MM.1S (cell line): Measurements from ENCODE around the gene TBC1D5.

Source experiments
- DNase-seq: peaks from one replicate; pipeline ENCODE4 v3.0.0-alpha.2; 2015
- H2AFZ ChIP-seq: fragments of 300-600 bp; sonication (generic); 2 replicates; pipeline ENCODE4 v1.6.0; 2016; ENCODE audit warnings: antibody characterized with exemption, low read length
- H3F3A ChIP-seq: fragments of 300-600 bp; sonication (generic); 2 replicates; pipeline ENCODE4 v1.6.1; 2016; ENCODE audit warnings: mild to moderate bottlenecking, antibody characterized with exemption, low read length, moderate library complexity, mixed read lengths; ENCODE audit not compliant: insufficient read depth
- H3K27ac ChIP-seq: fragments of 300-600 bp; sonication (generic); 2 replicates; pipeline ENCODE4 v1.5.1; 2016; ENCODE audit warnings: mild to moderate bottlenecking, low read length
- H3K27me3 ChIP-seq: fragments of 300-600 bp; sonication (generic); replicated peaks from 2 replicates; pipeline ENCODE4 v1.6.0; 2016; ENCODE audit warnings: low read length; ENCODE audit not compliant: insufficient read depth
- H3K36me3 ChIP-seq: fragments of 300-600 bp; sonication (generic); replicated peaks from 2 replicates; pipeline ENCODE4 v1.6.1; 2016; ENCODE audit warnings: mild to moderate bottlenecking, low read length, mixed read lengths; ENCODE audit not compliant: insufficient read depth
- H3K4me1 ChIP-seq: fragments of 300-600 bp; sonication (generic); 2 replicates; pipeline ENCODE4 v1.6.1; 2016; ENCODE audit warnings: low read length, mixed read lengths
- H3K4me2 ChIP-seq: fragments of 300-600 bp; sonication (generic); 2 replicates; pipeline ENCODE4 v1.6.0; 2016; ENCODE audit warnings: low read depth, low read length
- H3K4me3 ChIP-seq: fragments of 300-600 bp; sonication (generic); 2 replicates; pipeline ENCODE4 v1.5.1; 2016; ENCODE audit warnings: low read length, mixed read lengths
- H3K79me2 ChIP-seq: fragments of 300-600 bp; sonication (generic); 2 replicates; pipeline ENCODE4 v1.6.1; 2016; ENCODE audit warnings: mixed run types, low read length, mixed read lengths
- H3K9ac ChIP-seq: fragments of 300-600 bp; sonication (generic); 2 replicates; pipeline ENCODE4 v1.6.1; 2016; ENCODE audit warnings: low read length, mixed read lengths
- H3K9me2 ChIP-seq: fragments of 300-600 bp; sonication (generic); replicated peaks from 2 replicates; pipeline ENCODE4 v1.6.1; 2016; ENCODE audit warnings: mild to moderate bottlenecking, low read length, mixed read lengths; ENCODE audit not compliant: insufficient read depth
- H3K9me3 ChIP-seq: fragments of 300-600 bp; sonication (generic); replicated peaks from 2 replicates; pipeline ENCODE4 v1.6.1; 2016; ENCODE audit warnings: mild to moderate bottlenecking, low read length, mixed read lengths; ENCODE audit not compliant: insufficient read depth
- H4K20me1 ChIP-seq: fragments of 300-600 bp; sonication (generic); 2 replicates; pipeline ENCODE4 v1.6.1; 2016; ENCODE audit warnings: mild to moderate bottlenecking, low read length, moderate library complexity, mixed read lengths; ENCODE audit not compliant: insufficient read depth
- CTCF ChIP-seq: fragments of 300-600 bp; sonication (generic); IDR thresholded peaks from 2 replicates; pipeline ENCODE4 v1.5.1; 2016; ENCODE audit warnings: antibody characterized with exemption, low read length, mixed read lengths
- EZH2 ChIP-seq: fragments of 300-600 bp; sonication (generic); optimal IDR thresholded peaks from 2 replicates; pipeline ENCODE3; 2017; ENCODE audit warnings: low read depth, mild to moderate bottlenecking, antibody characterized with exemption, low read length, mixed read lengths
- EZH2phosphoT487 ChIP-seq: fragments of 300-600 bp; sonication (generic); IDR thresholded peaks from 2 replicates; pipeline ENCODE4 v1.6.1; 2018; ENCODE audit warnings: antibody characterized with exemption, low read length

The TBC1D5 gene

GRCh38 chr3:17507480-17507879 lies 235.0 kb downstream of the TBC1D5 start:
- Histone ChIP-seq H3K27ac (no peak overlapping the region), H3K9me2 (no peaks in the 10 kb centered on the region), H3K27me3 (no peaks in the 10 kb centered on the region), H3K4me3 (no peak overlapping the region), H3K36me3 (no peaks in the 10 kb centered on the region), H3K4me1 (no peaks in the 10 kb centered on the region), H4K20me1 (no peaks in the 10 kb centered on the region), H3K9me3 (no peaks in the 10 kb centered on the region), H3K9ac (no peak overlapping the region), H3F3A (no peaks in the 10 kb centered on the region), H3K4me2 (no peak overlapping the region), H3K79me2 (no peaks in the 10 kb centered on the region), H2AFZ (no peak overlapping the region)
- TF ChIP-seq CTCF (no peak), EZH2 (no peak), EZH2phosphoT487 (no peak)
- no peak for DNase-seq

GRCh38 chr3:17505856-17506255 lies 236.6 kb downstream of the TBC1D5 start:
- Histone ChIP-seq H3K9ac (no peak overlapping the region), H3K36me3 (no peaks in the 10 kb centered on the region), H4K20me1 (no peaks in the 10 kb centered on the region), H3K9me2 (no peaks in the 10 kb centered on the region), H3K27ac (no peak overlapping the region), H3K27me3 (no peaks in the 10 kb centered on the region), H3F3A (no peaks in the 10 kb centered on the region), H3K79me2 (no peaks in the 10 kb centered on the region), H2AFZ (no peak overlapping the region), H3K4me3 (no peak overlapping the region), H3K9me3 (no peaks in the 10 kb centered on the region), H3K4me2 (no peak overlapping the region), H3K4me1 (no peaks in the 10 kb centered on the region)
- no peak for DNase-seq
- TF ChIP-seq EZH2 (no peak), CTCF (no peak), EZH2phosphoT487 (no peak)

GRCh38 chr3:17501745-17502144 lies 240.7 kb downstream of the TBC1D5 start:
- no peak overlapping the region for H3K27ac ChIP-seq
- H3F3A ChIP-seq = no peaks in the 10 kb centered on the region
- H3K4me2 ChIP-seq = no peak overlapping the region
- H4K20me1 ChIP-seq = no peaks in the 10 kb centered on the region
- H3K9me2 ChIP-seq = no peaks in the 10 kb centered on the region
- no peaks in the 10 kb centered on the region for H3K79me2 ChIP-seq
- no peak for DNase-seq
- no peak overlapping the region for H3K9ac ChIP-seq
- no peaks in the 10 kb centered on the region for H3K27me3 ChIP-seq
- H3K36me3 ChIP-seq = no peaks in the 10 kb centered on the region
- H2AFZ ChIP-seq = no peak overlapping the region
- TF ChIP-seq EZH2 (no peak), CTCF (no peak), EZH2phosphoT487 (no peak)
- no peak overlapping the region for H3K4me3 ChIP-seq
- H3K9me3 ChIP-seq = no peaks in the 10 kb centered on the region
- no peaks in the 10 kb centered on the region for H3K4me1 ChIP-seq
